ENCODE measurements around the gene ETS1.

ETS1 gene

GRCh38 chr11:128421577-128422330 lies 165.6 kb downstream of the ETS1 start:
- DNase-seq: no peak

DNA sequence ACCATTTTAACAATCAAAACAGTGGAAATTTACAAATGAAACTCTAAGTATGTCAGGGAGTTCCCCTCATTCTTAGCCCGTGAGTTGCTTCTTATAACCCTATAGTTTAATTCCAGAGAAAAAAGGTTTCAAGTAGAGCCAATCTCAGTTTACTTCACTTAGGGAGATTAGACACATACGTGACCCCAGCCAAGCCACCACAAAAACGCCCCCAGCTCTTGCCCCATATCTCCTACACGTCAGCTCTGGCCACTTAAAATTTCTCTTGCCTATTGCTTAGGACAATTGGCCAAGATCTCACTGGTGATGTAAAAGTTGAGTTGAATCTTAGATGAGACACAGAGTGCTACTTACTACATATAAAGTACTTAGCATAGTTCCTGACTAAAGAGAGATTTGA lies 166.4 kb downstream of the ETS1 start:
- DNase-seq: peak; percentile 13

- DNase-seq: no peak
Measured at GRCh38 chr11:128420265-128420664, 167.1 kb downstream of the ETS1 start.

DNA sequence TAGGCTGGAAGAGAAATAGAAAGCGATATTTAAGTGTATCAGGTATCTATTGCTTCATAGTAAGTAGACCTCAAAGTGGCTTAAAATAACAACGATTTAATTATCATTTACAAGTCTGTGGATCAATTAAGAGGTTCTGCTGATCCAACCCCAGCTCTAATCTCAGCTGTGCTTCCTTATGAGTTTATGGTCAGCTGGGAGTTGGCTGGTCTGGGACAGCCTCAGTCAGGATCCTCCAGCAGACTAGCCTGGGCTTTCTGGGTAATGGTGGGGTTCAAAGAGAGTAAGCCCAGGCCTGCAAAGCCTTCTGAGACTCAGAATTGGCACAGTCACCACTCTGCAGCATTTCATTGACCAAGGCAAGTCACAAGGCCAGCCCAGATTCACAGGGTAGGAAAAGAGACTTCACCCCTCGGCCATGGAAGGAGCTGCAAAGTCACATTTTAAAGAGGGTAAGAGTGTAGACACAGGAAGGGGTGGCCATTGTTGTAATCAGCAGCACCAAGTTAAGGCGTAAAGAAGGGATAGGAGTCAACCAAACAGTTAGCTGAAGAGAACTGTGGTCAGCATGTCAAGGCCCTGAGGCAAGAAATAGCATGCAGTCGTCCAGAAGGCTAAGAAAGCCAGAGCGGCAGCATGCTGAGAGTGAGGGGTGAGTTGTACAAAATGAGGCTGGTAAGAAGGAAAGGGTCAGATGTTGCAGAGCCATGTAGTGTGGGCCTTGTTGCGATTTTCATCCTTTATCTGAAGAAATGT lies 168.2 kb downstream of the ETS1 start:
- no peak for DNase-seq

DNA sequence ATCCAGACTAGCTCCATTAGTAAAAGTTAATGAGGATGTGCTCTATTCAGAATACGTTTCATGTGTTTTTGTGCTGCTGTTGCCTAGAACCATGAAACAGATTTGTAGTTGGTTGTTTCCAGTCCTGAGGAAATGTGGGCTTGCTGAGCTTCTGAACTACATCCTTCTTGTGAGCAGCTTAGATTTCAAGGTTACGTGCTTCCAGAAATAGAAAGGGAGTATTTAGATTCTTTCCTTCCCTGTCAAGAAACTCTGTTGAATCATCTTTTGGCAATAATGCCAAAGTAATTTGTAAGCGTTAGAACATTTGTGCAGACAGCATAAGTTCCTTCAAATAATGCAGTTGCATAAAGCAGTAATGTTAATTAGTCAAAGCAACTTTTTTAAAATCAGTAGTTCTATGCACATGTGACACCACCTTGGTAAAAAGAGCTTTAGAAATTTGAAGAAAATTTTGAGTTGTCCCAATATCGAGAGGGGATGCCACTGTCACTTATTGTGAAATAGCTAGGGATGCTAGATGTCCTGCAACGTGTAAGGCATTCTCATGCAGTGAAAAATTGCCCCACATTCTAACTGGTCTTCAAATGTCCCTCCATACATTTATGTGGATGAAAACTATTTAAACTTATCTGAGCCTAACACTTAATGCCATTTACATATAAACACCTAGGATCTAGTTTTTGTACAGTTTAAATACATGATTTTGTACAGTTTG lies 169.6 kb downstream of the ETS1 start:
- DNase-seq: no peak

- DNase-seq: no peak
Measured at GRCh38 chr11:128416976-128417375, 170.4 kb downstream of the ETS1 start.

DNA sequence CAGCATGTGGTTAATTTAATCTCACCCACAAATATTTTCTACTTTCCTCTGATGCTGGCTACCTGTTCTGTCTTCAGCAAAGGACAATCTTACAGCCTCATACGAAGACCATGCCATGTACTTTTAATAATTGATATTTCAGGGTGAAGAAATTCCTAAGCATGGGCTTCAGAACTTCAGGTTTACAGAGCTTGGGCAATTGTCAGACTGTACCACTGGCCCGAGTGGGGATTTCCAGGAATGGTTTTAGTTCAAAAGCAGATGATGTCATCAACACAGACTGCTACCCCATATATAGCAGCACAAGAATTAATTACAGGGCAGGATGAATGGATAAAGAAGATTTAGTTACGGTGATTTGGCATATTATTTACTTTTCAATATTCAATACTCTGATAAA lies 171.8 kb downstream of the ETS1 start:
- DNase-seq: no peak

- no peak for DNase-seq
Measured at GRCh38 chr11:128412847-128413791, 174.2 kb downstream of the ETS1 start.

- DNase-seq: no peak
Measured at GRCh38 chr11:128411812-128412211, 175.5 kb downstream of the ETS1 start.

GRCh38 chr11:128411150-128411549 lies 176.2 kb downstream of the ETS1 start:
- no peak for DNase-seq

DNA sequence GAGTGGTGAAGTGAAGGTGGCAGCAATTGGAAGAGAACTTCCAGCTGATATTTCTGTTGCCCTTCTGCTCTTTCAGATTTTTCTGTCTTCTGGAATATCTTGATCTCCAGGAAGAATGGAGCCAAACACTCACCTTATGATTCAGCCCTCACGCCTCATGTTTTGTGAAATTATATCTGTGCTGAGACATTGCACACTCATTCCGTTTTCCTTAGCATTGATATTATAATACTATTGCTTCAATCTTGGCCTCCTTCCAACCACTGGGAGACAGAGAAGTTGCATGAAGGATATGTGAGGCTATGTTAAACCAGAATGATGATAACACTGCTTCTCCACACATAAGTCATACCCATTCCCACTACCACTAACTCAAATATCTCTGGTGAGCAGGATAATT lies 177.9 kb downstream of the ETS1 start:
- no peak for DNase-seq
